GM23248 (cell line): Measurements from ENCODE around the gene CACNA1C. TPM values are rescaled to one million over a fixed set of nuclear protein-coding genes. Genes with fewer than 3 reads are reported as not detected.

Experiments used
- DNase-seq: peaks from one replicate; pipeline ENCODE4 v3.0.0-alpha.2; 2015
- H2AFZ ChIP-seq: fragments of 200-600 bp; sonication (generic); 2 replicates; pipeline ENCODE4 v1.6.1; 2016; ENCODE audit warnings: antibody characterized with exemption
- H3F3A ChIP-seq: fragments of 200-600 bp; sonication (generic); 2 replicates; pipeline ENCODE4 v1.6.1; 2016; ENCODE audit warnings: mild to moderate bottlenecking, antibody characterized with exemption, mixed run types; ENCODE audit not compliant: insufficient read depth
- H3K27ac ChIP-seq: fragments of 200-600 bp; sonication (generic); 2 replicates; pipeline ENCODE4 v1.5.1; 2016; ENCODE audit warnings: mild to moderate bottlenecking
- H3K27me3 ChIP-seq: fragments of 200-600 bp; sonication (generic); replicated peaks from 2 replicates; pipeline ENCODE4 v1.6.1; 2016; ENCODE audit warnings: mild to moderate bottlenecking; ENCODE audit not compliant: insufficient read depth
- H3K36me3 ChIP-seq: fragments of 200-600 bp; sonication (generic); 2 replicates; pipeline ENCODE4 v1.6.1; 2016; ENCODE audit warnings: low read depth, mild to moderate bottlenecking
- H3K4me1 ChIP-seq: fragments of 200-600 bp; sonication (generic); 2 replicates; pipeline ENCODE4 v1.6.1; 2016; ENCODE audit warnings: mild to moderate bottlenecking; ENCODE audit not compliant: insufficient read depth
- H3K4me2 ChIP-seq: fragments of 200-600 bp; sonication (generic); one replicate; pipeline ENCODE4 v1.6.1; 2016; ENCODE audit warnings: mild to moderate bottlenecking; ENCODE audit not compliant: unreplicated experiment
- H3K4me3 ChIP-seq: fragments of 200-600 bp; sonication (generic); 2 replicates; pipeline ENCODE4 v1.5.1; 2016; ENCODE audit warnings: mild to moderate bottlenecking
- H3K79me2 ChIP-seq: fragments of 200-600 bp; sonication (generic); 2 replicates; pipeline ENCODE4 v1.6.1; 2016; ENCODE audit warnings: mild to moderate bottlenecking; ENCODE audit not compliant: insufficient read depth
- H3K9ac ChIP-seq: fragments of 200-600 bp; sonication (generic); 2 replicates; pipeline ENCODE4 v1.6.1; 2016; ENCODE audit warnings: mild to moderate bottlenecking
- H3K9me2 ChIP-seq: fragments of 200-600 bp; sonication (generic); 2 replicates; pipeline ENCODE4 v1.6.1; 2016; ENCODE audit warnings: mixed run types, mild to moderate bottlenecking, moderate library complexity; ENCODE audit not compliant: insufficient read depth
- H3K9me3 ChIP-seq: fragments of 200-600 bp; sonication (generic); one replicate; pipeline ENCODE4 v1.6.1; 2017; ENCODE audit warnings: low read depth
- H4K20me1 ChIP-seq: fragments of 200-600 bp; sonication (generic); 2 replicates; pipeline ENCODE4 v1.6.0; 2016; ENCODE audit not compliant: insufficient read depth
- EZH2 ChIP-seq: fragments of 200-600 bp; sonication (generic); IDR thresholded peaks from 2 replicates; pipeline ENCODE4 v1.6.1; 2018; ENCODE audit warnings: antibody characterized with exemption, mild to moderate bottlenecking; ENCODE audit not compliant: insufficient read depth, poor library complexity, severe bottlenecking
- EZH2phosphoT487 ChIP-seq: fragments of 200-600 bp; sonication (generic); IDR thresholded peaks from 2 replicates; pipeline ENCODE4 v1.6.1; 2018; ENCODE audit warnings: antibody characterized with exemption, moderate library complexity, mild to moderate bottlenecking, low read depth; ENCODE audit not compliant: insufficient read depth
- WGBS, 2 experiments: methylation state at CpG; one replicate each; pipeline ENCODE4 v1.1.6; 2015 to 2017; ENCODE audit warnings: low lambda C conversion rate in 2 of 2, low coverage in 1 of 2; ENCODE audit errors: missing lambda C conversion rate in 2 of 2; 5-methylcytosine and 5-hydroxymethylcytosine counted together
- in situ Hi-C: fragments of 300-500 bp; cut with MboI; formaldehyde crosslinking; loops from 2 replicates; pipeline ENCODE4 v1.15.0; 2020
- polyA plus RNA-seq: library from polyadenylated mRNA; unstranded; fragments of >200 nt; fragmentation: Nextera tagmentation; extraction: Ambion mirVana; gene quantifications from 2 replicates; pipeline ENCODE4 v1.2.1, GENCODE V29; 2016
- total RNA-seq: library from RNA; depleted of rRNA; stranded (reverse); fragments of >200 nt; shearing (Covaris generic); gene quantifications from 2 replicates; pipeline ENCODE4 v1.2.3, GENCODE V29; 2014

CACNA1C gene
- total and polyA plus RNA-seq, 2 experiments from 2014 or later: 4.9 to 11.5 TPM

DNA sequence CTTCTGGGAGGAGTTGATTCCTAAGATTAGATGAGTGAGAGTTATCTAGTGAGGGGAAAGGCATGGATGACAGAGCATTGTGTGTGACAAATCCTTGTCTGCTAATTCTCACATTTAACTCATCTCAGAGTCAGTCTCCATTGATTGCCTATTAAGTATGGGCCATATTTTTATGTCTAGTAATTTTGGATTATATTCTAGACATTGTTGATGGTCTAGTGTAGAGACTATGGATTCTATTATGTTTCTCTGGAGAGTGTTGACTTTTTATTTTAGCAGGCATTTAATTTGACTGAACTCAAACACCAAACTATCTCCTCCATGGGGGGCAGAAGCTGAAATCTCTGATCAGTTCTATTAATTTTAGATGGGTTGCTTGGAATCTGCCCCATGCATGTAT is 114.4 kb downstream of the CACNA1C start:
- in situ Hi-C loops: no loop called here
- no peaks in the 10 kb centered on the region for H3K36me3 ChIP-seq

DNA sequence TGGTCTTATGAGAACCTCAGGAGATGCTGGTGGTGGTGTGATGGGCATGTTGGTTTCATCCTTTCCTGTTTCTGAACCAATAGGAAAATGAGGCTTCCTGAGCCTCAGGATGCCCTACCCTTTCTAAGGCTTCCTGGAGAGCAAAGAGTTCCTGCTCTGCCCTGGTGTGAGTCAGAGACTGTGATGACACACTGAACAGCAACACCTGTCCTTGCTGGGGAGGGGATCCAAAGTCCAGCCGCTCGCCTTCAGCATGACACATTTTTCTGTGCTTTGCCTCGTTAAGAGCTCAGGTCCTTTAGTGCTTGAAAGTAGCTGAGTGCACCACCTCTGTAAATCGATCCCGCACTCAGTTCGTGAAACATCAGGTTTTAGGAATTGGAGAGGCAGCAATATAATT is 116.0 kb downstream of the CACNA1C start:
- TF ChIP-seq EZH2 (no peak), EZH2phosphoT487 (no peak)
- Histone ChIP-seq H3K27ac (no peak overlapping the region), H3K4me3 (no peak overlapping the region), H3K27me3 (no peaks in the 10 kb centered on the region), H3K9ac (no peak overlapping the region), H3K9me3 (no peaks in the 10 kb centered on the region), H3F3A (peaks cover 35% of the 10 kb centered on the region), H2AFZ (no peak overlapping the region), H4K20me1 (no peaks in the 10 kb centered on the region), H3K79me2 (peaks cover 58% of the 10 kb centered on the region), H3K36me3 (no peaks in the 10 kb centered on the region), H3K9me2 (no peaks in the 10 kb centered on the region), H3K4me1 (peaks cover 36% of the 10 kb centered on the region), H3K4me2 (no peak overlapping the region)
- no peak for DNase-seq
- WGBS, 2 experiments: 88 to 95% methylated on average over 6 of the region's 6 CpGs
- in situ Hi-C loops: no loop called here

More for the DNA sequence above, 114.4 kb downstream of the CACNA1C start:
- H4K20me1 ChIP-seq: no peaks in the 10 kb centered on the region
- H3K79me2 ChIP-seq: peaks cover 55% of the 10 kb centered on the region
- no peak overlapping the region for H3K9ac ChIP-seq
- no peak overlapping the region for H3K27ac ChIP-seq
- no peaks in the 10 kb centered on the region for H3K27me3 ChIP-seq
- H3K4me1 ChIP-seq: peaks cover 49% of the 10 kb centered on the region
- H2AFZ ChIP-seq: no peak overlapping the region
- H3K4me2 ChIP-seq: no peak overlapping the region
- DNase-seq: no peak
- peaks cover 48% of the 10 kb centered on the region for H3F3A ChIP-seq
- H3K9me3 ChIP-seq: no peaks in the 10 kb centered on the region
- H3K9me2 ChIP-seq: no peaks in the 10 kb centered on the region
- no peak overlapping the region for H3K4me3 ChIP-seq
- no peak for TF ChIP-seq EZH2
- no peak for TF ChIP-seq EZH2phosphoT487

DNA sequence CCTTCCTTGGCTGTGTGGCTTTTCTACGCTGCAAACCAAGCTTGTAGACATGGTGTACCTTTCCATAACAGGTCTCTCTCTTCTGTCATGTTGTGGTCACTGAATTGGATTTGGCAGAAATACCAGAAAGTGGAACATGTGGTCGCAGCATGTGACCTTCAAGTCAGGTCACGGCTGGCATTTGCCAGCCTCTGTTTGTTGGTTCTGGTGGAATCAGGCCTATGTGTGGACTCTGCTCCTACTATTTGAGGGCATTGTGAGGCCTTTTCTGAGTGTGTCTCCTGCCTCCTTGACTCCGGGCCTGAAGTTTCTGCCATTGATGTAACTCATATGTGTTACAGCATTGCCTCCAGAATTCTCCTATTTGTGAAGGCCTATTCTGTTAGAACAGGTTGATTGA is 116.7 kb downstream of the CACNA1C start:
- no peak overlapping the region for H2AFZ ChIP-seq
- H3K27ac ChIP-seq: peak overlapping the region; percentile 58
- H3F3A ChIP-seq: peaks cover 28% of the 10 kb centered on the region
- WGBS, 2 experiments: 98% methylated on average over 4 of the region's 4 CpGs
- in situ Hi-C loops: no loop called here
- no peak for TF ChIP-seq EZH2
- TF ChIP-seq EZH2phosphoT487: no peak
- H3K27me3 ChIP-seq: no peaks in the 10 kb centered on the region
- H3K4me3 ChIP-seq: no peak overlapping the region
- H4K20me1 ChIP-seq: no peaks in the 10 kb centered on the region
- H3K79me2 ChIP-seq: peaks cover 60% of the 10 kb centered on the region
- H3K9me3 ChIP-seq: no peaks in the 10 kb centered on the region
- DNase-seq: no peak
- H3K9me2 ChIP-seq: no peaks in the 10 kb centered on the region
- peaks cover 30% of the 10 kb centered on the region for H3K4me1 ChIP-seq
- H3K9ac ChIP-seq: no peak overlapping the region
- H3K4me2 ChIP-seq: no peak overlapping the region
- no peaks in the 10 kb centered on the region for H3K36me3 ChIP-seq

DNA sequence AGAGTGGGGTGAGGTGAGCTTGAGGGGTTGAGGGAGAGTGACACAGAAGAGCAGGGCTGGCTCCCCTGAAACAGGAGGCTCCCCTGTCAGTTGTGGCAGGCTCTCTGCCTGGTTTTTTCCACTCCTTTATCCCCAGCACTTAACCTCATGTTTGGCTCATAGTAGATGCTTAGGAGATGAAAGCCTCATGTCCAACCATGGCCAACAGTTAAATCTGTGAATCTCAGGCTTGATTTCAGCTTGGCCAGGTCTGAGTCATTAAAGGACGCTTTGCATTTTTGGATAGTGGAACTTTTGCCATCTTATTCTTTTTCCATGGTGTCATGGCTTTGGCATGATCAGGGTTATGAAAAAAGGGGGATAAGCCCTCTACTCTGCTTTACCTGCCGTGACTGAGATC is 117.2 kb downstream of the CACNA1C start:
- no peaks in the 10 kb centered on the region for H4K20me1 ChIP-seq
- in situ Hi-C loops: no loop called here
- H3K79me2 ChIP-seq: peaks cover 65% of the 10 kb centered on the region
- H3K4me1 ChIP-seq: peaks cover 25% of the 10 kb centered on the region
- DNase-seq: peak; percentile 78
- H3K9ac ChIP-seq: no peak overlapping the region
- TF ChIP-seq EZH2phosphoT487 (no peak), EZH2 (no peak)
- peak overlapping the region; percentile 3 for H3K4me2 ChIP-seq
- no peaks in the 10 kb centered on the region for H3K9me3 ChIP-seq
- 20 to 31% methylated on average over 2 of the region's 2 CpGs for WGBS, 2 experiments
- no peaks in the 10 kb centered on the region for H3K9me2 ChIP-seq
- H3F3A ChIP-seq: peaks cover 24% of the 10 kb centered on the region
- peak overlapping the region; percentile 58 for H3K27ac ChIP-seq
- no peak overlapping the region for H2AFZ ChIP-seq
- H3K27me3 ChIP-seq: no peaks in the 10 kb centered on the region
- H3K36me3 ChIP-seq: no peaks in the 10 kb centered on the region
- no peak overlapping the region for H3K4me3 ChIP-seq

DNA sequence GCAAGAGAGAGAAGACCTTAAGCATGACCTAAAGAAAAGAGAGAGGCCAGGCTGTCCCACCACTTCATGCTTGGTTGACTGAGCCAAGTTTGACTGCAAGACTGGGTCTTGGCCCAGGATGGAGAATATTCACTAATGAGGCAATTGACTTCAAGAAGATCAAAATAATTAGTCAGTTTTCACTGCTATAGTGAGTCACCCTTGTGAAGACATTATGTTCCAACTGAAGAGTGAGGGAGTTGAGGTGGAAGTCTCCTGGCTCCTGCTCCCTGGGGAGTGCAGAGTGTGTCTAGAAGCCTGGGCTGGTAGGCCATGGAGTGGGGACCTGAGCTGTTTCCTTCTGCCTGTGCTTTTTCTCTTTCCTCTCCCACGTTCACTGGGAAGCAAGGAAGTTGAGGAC is 117.6 kb downstream of the CACNA1C start:
- Histone ChIP-seq H3K27ac (peak overlapping the region; percentile 58), H3K4me1 (peaks cover 21% of the 10 kb centered on the region), H3K9ac (no peak overlapping the region), H3K9me2 (no peaks in the 10 kb centered on the region), H3K4me2 (peak overlapping the region; percentile 3), H3K36me3 (no peaks in the 10 kb centered on the region), H3K79me2 (peaks cover 65% of the 10 kb centered on the region), H3F3A (peaks cover 19% of the 10 kb centered on the region), H3K27me3 (no peaks in the 10 kb centered on the region), H2AFZ (no peak overlapping the region), H3K4me3 (no peak overlapping the region), H3K9me3 (no peaks in the 10 kb centered on the region), H4K20me1 (no peaks in the 10 kb centered on the region)
- in situ Hi-C loops: no loop called here
- peak; percentile 74 for DNase-seq
- TF ChIP-seq EZH2 (no peak), EZH2phosphoT487 (no peak)
- 79 to 85% methylated on average over 1 of the region's 1 CpG for WGBS, 2 experiments
